HG03460 (cell line): Measurements from ENCODE around the gene KIF3B.
"Not testable (repeated sequence)": the region's sequence is repeated elsewhere in the genome, so short reads cannot be mapped to it uniquely, and the experiment has no call there.

Experiments used
- ATAC-seq: cut with Tn5 transposase; IDR thresholded peaks from one replicate; pipeline ENCODE4 v1.9.1; 2021; ENCODE audit not compliant: unreplicated experiment

The KIF3B gene

DNA sequence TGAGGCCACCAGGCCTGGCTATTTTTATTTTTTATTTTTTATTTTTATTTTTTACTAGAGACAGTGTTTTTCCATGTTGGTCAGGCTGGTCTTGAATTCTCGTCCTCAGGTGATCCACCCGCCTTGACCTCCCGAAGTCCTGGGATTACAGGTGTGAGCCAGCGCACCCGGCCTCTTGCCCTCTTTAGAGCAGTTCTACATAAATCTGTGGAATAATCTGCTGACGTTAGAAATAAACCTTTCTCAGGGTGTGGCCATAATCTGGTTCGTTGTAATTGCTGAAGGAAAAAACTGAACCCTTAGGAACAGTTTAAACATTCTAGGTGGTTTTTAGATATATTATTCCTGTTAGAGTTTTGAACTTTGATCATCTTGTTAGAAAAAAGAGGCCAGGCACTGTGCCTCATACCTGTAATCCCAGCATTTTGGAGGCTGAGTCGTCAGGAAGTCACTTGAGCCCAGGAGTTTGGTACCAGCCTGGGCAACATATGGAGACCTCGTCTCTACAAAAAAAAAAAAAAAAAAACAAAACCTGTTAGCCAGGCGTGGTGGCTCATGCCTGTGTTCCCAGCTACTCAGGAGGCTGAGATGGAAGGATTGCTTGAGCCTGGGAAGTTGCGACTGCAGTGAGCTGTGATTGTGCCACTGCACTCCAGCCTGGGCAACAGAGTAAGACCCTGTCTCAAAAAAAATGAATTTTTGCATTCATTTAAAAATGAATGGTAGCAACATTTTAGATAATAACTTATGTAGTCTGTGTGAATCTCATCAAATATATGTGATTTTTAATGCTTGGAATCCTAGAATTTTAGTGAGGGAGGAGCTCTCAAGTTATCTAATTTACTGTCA is 104.9 kb downstream of the KIF3B start:
- no peak for ATAC-seq

DNA sequence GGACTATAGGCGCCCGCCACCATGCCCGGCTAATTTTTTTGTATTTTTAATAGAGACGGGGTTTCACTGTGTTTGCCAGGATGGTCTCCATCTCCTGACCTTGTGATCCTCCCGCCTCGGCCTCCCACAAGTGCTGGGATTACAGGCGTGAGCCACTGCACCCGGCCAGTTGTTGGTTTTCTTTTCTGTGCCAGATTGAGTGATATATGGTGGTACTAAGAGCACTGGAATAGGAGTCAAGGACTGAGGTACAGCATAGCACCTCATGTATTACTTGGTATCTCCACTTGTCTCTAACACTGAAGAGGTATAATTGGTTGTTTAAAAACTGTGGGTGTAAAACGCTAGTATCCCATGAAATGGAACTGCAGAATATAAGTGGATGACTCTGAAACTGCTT is 106.0 kb downstream of the KIF3B start:
- ATAC-seq: not testable (repeated sequence)
